Stimulated activated naive CD8-positive, alpha-beta T cell treated with anti-CD3 and anti-CD28 coated beads, Interleukin-15, amount 100 ng/mL, for 72 hours (primary cell): Measurements from ENCODE around the gene ISG15.
A peak's percentile ranks its signal among the peaks of the same experiment; 100 is the strongest.
"Not testable (repeated sequence)": the region's sequence is repeated elsewhere in the genome, so short reads cannot be mapped to it uniquely, and the experiment has no call there.

Source experiments
- ATAC-seq: fragments of 150-1000 bp; cut with Tn5 transposase; 2 replicates; pipeline ENCODE4 v1.10.0; 2021; ENCODE audit warnings: mild to moderate bottlenecking, moderate library complexity
- DNase-seq, 2 donors: peaks; one replicate each; pipeline ENCODE4 v3.0.0; 2021 to 2022
- H3K27ac Mint-ChIP-seq, 2 donors: one replicate each; pipeline ENCODE4 v1.8.0; 2022; ENCODE audit warnings: mild to moderate bottlenecking in 2 of 2, mixed read lengths in 2 of 2, moderate library complexity in 2 of 2
- H3K27me3 Mint-ChIP-seq: one replicate; pipeline ENCODE4 v1.8.0; 2022; ENCODE audit warnings: mixed read lengths
- H3K4me1 Mint-ChIP-seq: one replicate; pipeline ENCODE4 v1.8.0; 2022; ENCODE audit warnings: mild to moderate bottlenecking, mixed read lengths
- H3K4me3 Mint-ChIP-seq, 2 donors: one replicate each; pipeline ENCODE4 v1.8.0; 2022; ENCODE audit warnings: mild to moderate bottlenecking in 2 of 2, mixed read lengths in 2 of 2, moderate library complexity in 1 of 2
- H3K9me3 Mint-ChIP-seq, 2 donors: one replicate each; pipeline ENCODE4 v1.8.0; 2022; ENCODE audit warnings: mixed read lengths in 2 of 2

The ISG15 gene

GRCh38 chr1:1047963-1048362, 34.7 kb downstream of the ISG15 start:
- no peak for ATAC-seq
- Mint-ChIP-seq H3K4me3 (no peak overlapping the region), H3K27ac (no peak overlapping the region), H3K27me3 (no peaks in the 10 kb centered on the region), H3K4me1 (no peaks in the 10 kb centered on the region), H3K9me3 (peaks cover 0 to 9% of the 10 kb centered on the region in 2 donors)
- DNase-seq, result no peak

GRCh38 chr1:1048765-1049164, 35.5 kb downstream of the ISG15 start:
- no peak for DNase-seq
- ATAC-seq, result no peak
- Mint-ChIP-seq H3K4me1 (no peaks in the 10 kb centered on the region), H3K9me3 (peaks cover 0 to 5% of the 10 kb centered on the region in 2 donors), H3K27ac (no peak overlapping the region), H3K4me3 (no peak overlapping the region), H3K27me3 (no peaks in the 10 kb centered on the region)

- Mint-ChIP-seq H3K27me3 (no peaks in the 10 kb centered on the region), H3K4me3 (no peak overlapping the region), H3K9me3 (peaks cover 0 to 5% of the 10 kb centered on the region in 2 donors), H3K27ac (no peak overlapping the region), H3K4me1 (no peaks in the 10 kb centered on the region)
- peak; percentile 19 for ATAC-seq
- no peak for DNase-seq
Observed at GRCh38 chr1:1049318-1050165, 36.2 kb downstream of the ISG15 start.

- Mint-ChIP-seq H3K27ac (no peak overlapping the region), H3K9me3 (peaks cover 0 to 5% of the 10 kb centered on the region in 2 donors), H3K4me1 (no peaks in the 10 kb centered on the region), H3K27me3 (no peaks in the 10 kb centered on the region), H3K4me3 (no peak overlapping the region)
- DNase-seq (no peak), ATAC-seq (no peak)
Observed at GRCh38 chr1:1050577-1051052, 37.3 kb downstream of the ISG15 start.

- ATAC-seq (no peak), DNase-seq (no peak)
- H3K27ac Mint-ChIP-seq, result no peak overlapping the region
- H3K4me3 Mint-ChIP-seq, result no peak overlapping the region
- H3K4me1 Mint-ChIP-seq, result no peaks in the 10 kb centered on the region
- H3K9me3 Mint-ChIP-seq, result peaks cover 0 to 5% of the 10 kb centered on the region in 2 donors
- no peaks in the 10 kb centered on the region for H3K27me3 Mint-ChIP-seq
Observed at GRCh38 chr1:1051127-1051810, 38.0 kb downstream of the ISG15 start.

- Mint-ChIP-seq H3K9me3 (peaks cover 0 to 5% of the 10 kb centered on the region in 2 donors), H3K27ac (no peak overlapping the region), H3K27me3 (peaks cover 8% of the 10 kb centered on the region), H3K4me3 (no peak overlapping the region), H3K4me1 (no peaks in the 10 kb centered on the region)
- DNase-seq (no peak), ATAC-seq (no peak)
Observed at GRCh38 chr1:1052003-1052840, 38.9 kb downstream of the ISG15 start.

GRCh38 chr1:1053022-1053421, 39.7 kb downstream of the ISG15 start:
- ATAC-seq, result no peak
- no peak overlapping the region for H3K27ac Mint-ChIP-seq
- DNase-seq, result no peak
- H3K4me3 Mint-ChIP-seq, result no peak overlapping the region
- peaks cover 0 to 5% of the 10 kb centered on the region in 2 donors for H3K9me3 Mint-ChIP-seq
- peaks cover under 1% of the 10 kb centered on the region for H3K4me1 Mint-ChIP-seq
- peaks cover 16% of the 10 kb centered on the region for H3K27me3 Mint-ChIP-seq

GRCh38 chr1:1053682-1054081, 40.4 kb downstream of the ISG15 start:
- Mint-ChIP-seq H3K27ac (no peak overlapping the region), H3K27me3 (peaks cover 22% of the 10 kb centered on the region), H3K4me1 (peaks cover 8% of the 10 kb centered on the region), H3K4me3 (no peak overlapping the region), H3K9me3 (peaks cover 0 to 5% of the 10 kb centered on the region in 2 donors)
- ATAC-seq, result no peak
- no peak for DNase-seq

- DNase-seq (no peak), ATAC-seq (no peak)
- Mint-ChIP-seq H3K27ac (no peak overlapping the region), H3K4me1 (peaks cover 12% of the 10 kb centered on the region), H3K4me3 (no peak overlapping the region), H3K27me3 (peaks cover 26% of the 10 kb centered on the region), H3K9me3 (peaks cover 0 to 5% of the 10 kb centered on the region in 2 donors)
Observed at GRCh38 chr1:1054099-1054700, 40.9 kb downstream of the ISG15 start.

- DNase-seq (no peak), ATAC-seq (no peak)
- Mint-ChIP-seq H3K9me3 (peaks cover 0 to 5% of the 10 kb centered on the region in 2 donors), H3K27me3 (peaks cover 28% of the 10 kb centered on the region), H3K4me3 (no peak overlapping the region), H3K27ac (peak overlapping the region in 1 of 2 donors; percentile 92), H3K4me1 (peaks cover 14% of the 10 kb centered on the region)
Observed at GRCh38 chr1:1054971-1055370, 41.7 kb downstream of the ISG15 start.

GRCh38 chr1:1055841-1056736, 42.8 kb downstream of the ISG15 start:
- H3K27ac Mint-ChIP-seq, result peak overlapping the region in 1 of 2 donors; percentile 49
- ATAC-seq, result no peak

GRCh38 chr1:1057769-1058087, 44.4 kb downstream of the ISG15 start:
- not testable (repeated sequence) for ATAC-seq, H3K9me3 Mint-ChIP-seq, DNase-seq, H3K27ac Mint-ChIP-seq
- Mint-ChIP-seq H3K4me1 (peaks cover 37% of the 10 kb centered on the region), H3K4me3 (peak overlapping the region; percentile 26 to 88), H3K27me3 (peaks cover 41% of the 10 kb centered on the region)

More at GRCh38 chr1:1055841-1056736, 42.8 kb downstream of the ISG15 start:
- DNase-seq, result no peak
- H3K27me3 Mint-ChIP-seq, result peaks cover 39% of the 10 kb centered on the region
- H3K4me3 Mint-ChIP-seq, result no peak overlapping the region
- peaks cover 0 to 5% of the 10 kb centered on the region in 2 donors for H3K9me3 Mint-ChIP-seq
- peaks cover 25% of the 10 kb centered on the region for H3K4me1 Mint-ChIP-seq

- Mint-ChIP-seq H3K27ac (no peak overlapping the region), H3K27me3 (peaks cover 41% of the 10 kb centered on the region), H3K4me1 (peaks cover 43% of the 10 kb centered on the region), H3K9me3 (no peaks in the 10 kb centered on the region), H3K4me3 (peak overlapping the region; percentile 83 to 88)
- no peak for ATAC-seq
- DNase-seq, result no peak
Observed at GRCh38 chr1:1058088-1058905, 45.0 kb downstream of the ISG15 start.
